ENCODE data around the gene WDR7.

DNA sequence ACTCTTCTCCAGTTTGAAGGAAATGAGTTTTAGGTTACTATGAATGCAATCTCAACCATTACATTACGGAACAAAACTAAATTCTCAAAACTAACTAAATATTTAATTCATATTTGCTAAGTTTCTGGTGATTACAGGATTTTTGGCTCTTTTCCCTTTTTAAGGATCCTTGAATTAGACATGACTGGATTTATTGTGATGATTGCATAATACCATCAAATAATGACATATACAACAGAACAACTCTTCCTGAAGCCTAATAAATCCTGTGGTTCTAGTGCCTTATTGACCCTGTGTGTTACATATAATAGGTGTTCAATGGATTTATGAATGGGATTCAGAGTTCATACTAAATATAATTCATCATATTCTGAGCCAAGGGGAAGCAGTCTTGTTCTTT is 90.5 kb downstream of the WDR7 start:
- TF ChIP-seq CEBPB (IDR thresholded peaks at IDR 0.05) = no peak
- no peak for TF ChIP-seq TAF1 (IDR thresholded peaks at IDR 0.05; ENCODE audit: low read depth)
- TF ChIP-seq FOXM1 (IDR thresholded peaks at IDR 0.05; ENCODE audit: borderline replicate concordance, low read depth) = no peak
- no peak for TF ChIP-seq MAX (IDR thresholded peaks at IDR 0.05)
- TF ChIP-seq EP300 (IDR thresholded peaks at IDR 0.05; ENCODE audit: borderline replicate concordance) = no peak
- no peak for TF ChIP-seq ZBTB7A (IDR thresholded peaks at IDR 0.05; ENCODE audit: low read depth)
- TF ChIP-seq TEAD4 (IDR thresholded peaks at IDR 0.05) = no peak
